Effector memory CD8-positive, alpha-beta T cell (primary cell): ENCODE results near the gene FGD4.
"Not testable (repeated sequence)": the region's sequence is repeated elsewhere in the genome, so short reads cannot be mapped to it uniquely, and the experiment has no call there.

Experiments
- ATAC-seq: fragments of 150-1000 bp; cut with Tn5 transposase; replicated peaks from 2 replicates; pipeline ENCODE4 v1.10.0; 2021; ENCODE audit warnings: mild to moderate bottlenecking, moderate library complexity
- DNase-seq, 3 experiments: peaks; one replicate each; pipeline ENCODE4 v3.0.0; 2021
- H3K27ac Mint-ChIP-seq, 2 donors: one replicate each; pipeline ENCODE4 v1.8.0; 2022; ENCODE audit warnings: mild to moderate bottlenecking in 2 of 2, mixed read lengths in 2 of 2, moderate library complexity in 2 of 2
- H3K27me3 Mint-ChIP-seq, 2 donors: one replicate each; pipeline ENCODE4 v1.8.0; 2022; ENCODE audit warnings: mixed read lengths in 2 of 2
- H3K36me3 Mint-ChIP-seq: one replicate; pipeline ENCODE4 v1.8.0; 2022; ENCODE audit warnings: mild to moderate bottlenecking, moderate library complexity, mixed read lengths; ENCODE audit not compliant: insufficient read depth
- H3K4me1 Mint-ChIP-seq, 2 donors: one replicate each; pipeline ENCODE4 v1.8.0; 2022; ENCODE audit warnings: low read depth in 2 of 2, mixed read lengths in 2 of 2
- H3K4me3 Mint-ChIP-seq, 2 donors: one replicate each; pipeline ENCODE4 v1.8.0; 2022; ENCODE audit warnings: mild to moderate bottlenecking in 2 of 2, mixed read lengths in 2 of 2, moderate library complexity in 2 of 2
- H3K9me3 Mint-ChIP-seq, 2 donors: one replicate each; pipeline ENCODE4 v1.8.0; 2022; ENCODE audit warnings: mixed read lengths in 2 of 2

The FGD4 gene

GRCh38 chr12:32497864-32498263, 98.5 kb downstream of the FGD4 start:
- DNase-seq (no peak), ATAC-seq (no peak)
- H3K27me3 Mint-ChIP-seq = peaks cover 0 to 11% of the 10 kb centered on the region in 2 donors
- no peak overlapping the region for H3K4me3 Mint-ChIP-seq
- no peaks in the 10 kb centered on the region for H3K9me3 Mint-ChIP-seq
- H3K27ac Mint-ChIP-seq = no peak overlapping the region
- H3K4me1 Mint-ChIP-seq = no peaks in the 10 kb centered on the region
- H3K36me3 Mint-ChIP-seq = no peaks in the 10 kb centered on the region

DNA sequence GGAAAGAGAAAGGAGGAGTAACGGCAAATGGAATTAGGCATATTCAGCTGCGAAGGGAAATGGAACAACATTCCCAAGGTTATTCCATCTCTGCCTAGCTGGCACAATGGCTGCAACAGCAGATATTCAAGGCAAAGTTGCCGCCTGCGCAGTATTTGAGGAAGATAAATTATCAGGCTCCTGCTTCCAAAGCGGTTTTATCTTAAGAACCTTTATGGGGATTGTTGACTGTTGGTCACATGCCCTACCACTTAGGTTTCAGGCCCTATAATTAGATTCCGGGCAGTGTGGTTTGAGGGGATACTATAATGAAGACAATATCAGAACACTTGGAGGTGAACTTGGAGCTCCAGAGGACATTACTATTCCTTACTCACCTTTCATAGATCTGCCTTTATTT, 99.7 kb downstream of the FGD4 start:
- no peak overlapping the region for H3K27ac Mint-ChIP-seq
- no peaks in the 10 kb centered on the region for H3K9me3 Mint-ChIP-seq
- no peaks in the 10 kb centered on the region for H3K4me1 Mint-ChIP-seq
- no peaks in the 10 kb centered on the region for H3K36me3 Mint-ChIP-seq
- no peak for ATAC-seq
- no peak for DNase-seq
- H3K27me3 Mint-ChIP-seq = peaks cover 0 to 11% of the 10 kb centered on the region in 2 donors
- no peak overlapping the region for H3K4me3 Mint-ChIP-seq

GRCh38 chr12:32501835-32502333, 102.5 kb downstream of the FGD4 start:
- ATAC-seq = no peak
- no peaks in the 10 kb centered on the region for H3K4me1 Mint-ChIP-seq
- no peak for DNase-seq
- H3K36me3 Mint-ChIP-seq = no peaks in the 10 kb centered on the region
- no peak overlapping the region for H3K4me3 Mint-ChIP-seq
- no peaks in the 10 kb centered on the region for H3K9me3 Mint-ChIP-seq
- no peak overlapping the region for H3K27ac Mint-ChIP-seq
- peaks cover 11 to 24% of the 10 kb centered on the region in 2 donors for H3K27me3 Mint-ChIP-seq

GRCh38 chr12:32502693-32503502, 103.5 kb downstream of the FGD4 start:
- Mint-ChIP-seq H3K27ac (no peak overlapping the region), H3K4me1 (no peaks in the 10 kb centered on the region)

GRCh38 chr12:32503730-32504129, 104.4 kb downstream of the FGD4 start:
- Mint-ChIP-seq H3K9me3 (no peaks in the 10 kb centered on the region), H3K36me3 (no peaks in the 10 kb centered on the region), H3K4me3 (no peak overlapping the region), H3K27me3 (peaks cover 10 to 35% of the 10 kb centered on the region in 2 donors), H3K4me1 (no peaks in the 10 kb centered on the region), H3K27ac (no peak overlapping the region)
- no peak for ATAC-seq
- no peak for DNase-seq

More at GRCh38 chr12:32502693-32503502, 103.5 kb downstream of the FGD4 start:
- no peaks in the 10 kb centered on the region for H3K36me3 Mint-ChIP-seq
- H3K4me3 Mint-ChIP-seq = no peak overlapping the region
- no peaks in the 10 kb centered on the region for H3K9me3 Mint-ChIP-seq
- peaks cover 10 to 34% of the 10 kb centered on the region in 2 donors for H3K27me3 Mint-ChIP-seq
- DNase-seq = no peak
- no peak for ATAC-seq

- Mint-ChIP-seq H3K27me3 (peaks cover 7 to 35% of the 10 kb centered on the region in 2 donors), H3K4me3 (no peak overlapping the region), H3K27ac (no peak overlapping the region), H3K36me3 (no peaks in the 10 kb centered on the region), H3K9me3 (no peaks in the 10 kb centered on the region), H3K4me1 (no peaks in the 10 kb centered on the region)
- DNase-seq (no peak), ATAC-seq (no peak)
These were observed 105.2 kb downstream of the FGD4 start for GRCh38 chr12:32504591-32504990.

GRCh38 chr12:32505067-32505945, 105.9 kb downstream of the FGD4 start:
- Mint-ChIP-seq H3K4me1 (no peaks in the 10 kb centered on the region), H3K9me3 (no peaks in the 10 kb centered on the region), H3K4me3 (no peak overlapping the region), H3K36me3 (no peaks in the 10 kb centered on the region), H3K27me3 (peaks cover 5 to 35% of the 10 kb centered on the region in 2 donors), H3K27ac (no peak overlapping the region)
- no peak for ATAC-seq
- DNase-seq = no peak

DNA sequence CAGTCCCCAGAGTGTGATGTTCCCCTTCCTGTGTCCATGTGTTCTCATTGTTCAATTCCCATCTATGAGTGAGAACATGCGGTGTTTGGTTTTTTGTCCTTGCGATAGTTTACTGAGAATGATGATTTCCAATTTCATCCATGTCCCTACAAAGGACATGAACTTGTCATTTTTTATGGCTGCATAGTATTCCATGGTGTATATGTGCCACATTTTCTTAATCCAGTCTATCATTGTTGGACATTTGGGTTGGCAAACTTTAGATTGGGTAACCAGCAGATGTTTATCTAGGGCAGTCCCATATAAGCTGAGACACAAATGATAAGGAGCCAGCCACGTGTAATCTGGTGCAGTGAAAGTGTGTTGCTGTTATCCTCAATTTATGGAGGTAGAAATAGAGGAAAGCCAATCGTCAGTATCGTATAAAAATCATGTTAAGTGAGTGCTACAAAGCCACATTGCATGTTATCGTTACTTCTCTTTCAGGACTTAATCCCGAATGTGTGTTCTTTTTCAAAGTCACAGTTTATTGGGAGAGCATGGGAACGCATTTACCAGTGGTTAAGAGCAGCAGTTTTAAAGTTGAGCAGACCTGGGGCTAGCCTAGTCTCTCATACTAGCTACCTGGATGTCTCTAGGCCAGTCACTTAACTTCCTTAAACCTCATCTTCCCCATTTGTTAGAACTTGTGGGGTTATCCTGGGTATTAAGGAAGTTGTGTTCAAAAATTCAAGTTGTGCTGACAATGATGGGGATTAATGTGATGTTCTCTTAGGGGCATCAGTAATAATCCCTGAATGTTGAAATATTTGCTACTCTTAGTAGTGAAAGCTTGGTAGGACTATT, 108.0 kb downstream of the FGD4 start:
- H3K4me1 Mint-ChIP-seq, H3K36me3 Mint-ChIP-seq: not testable (repeated sequence)

DNA sequence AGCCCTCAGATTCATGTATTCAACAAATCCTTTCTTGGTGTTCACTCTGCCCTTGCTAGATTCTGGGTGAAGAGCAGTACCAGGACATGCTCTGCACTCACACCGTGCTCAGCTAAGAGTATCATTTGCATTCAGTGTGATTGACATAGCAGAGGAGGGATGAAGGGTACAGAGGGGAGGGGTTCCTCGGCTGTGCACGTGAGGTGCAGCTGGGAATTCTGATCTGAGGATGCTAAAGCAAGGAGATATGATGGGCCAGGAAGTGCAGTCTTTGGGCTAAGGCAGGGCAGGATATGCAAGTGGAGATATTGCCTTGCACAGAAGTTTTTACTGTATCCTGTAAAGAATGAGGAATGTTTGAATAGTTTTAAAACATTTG, 108.6 kb downstream of the FGD4 start:
- Mint-ChIP-seq H3K4me3 (no peak overlapping the region), H3K9me3 (no peaks in the 10 kb centered on the region), H3K4me1 (no peaks in the 10 kb centered on the region), H3K36me3 (no peaks in the 10 kb centered on the region), H3K27ac (no peak overlapping the region), H3K27me3 (peaks cover 14 to 54% of the 10 kb centered on the region in 2 donors)
- no peak for DNase-seq
- no peak for ATAC-seq

More for the DNA sequence above, 108.0 kb downstream of the FGD4 start:
- DNase-seq, ATAC-seq, H3K27ac Mint-ChIP-seq, H3K9me3 Mint-ChIP-seq, H3K4me3 Mint-ChIP-seq: not testable (repeated sequence)
- peaks cover 11 to 48% of the 10 kb centered on the region in 2 donors for H3K27me3 Mint-ChIP-seq

DNA sequence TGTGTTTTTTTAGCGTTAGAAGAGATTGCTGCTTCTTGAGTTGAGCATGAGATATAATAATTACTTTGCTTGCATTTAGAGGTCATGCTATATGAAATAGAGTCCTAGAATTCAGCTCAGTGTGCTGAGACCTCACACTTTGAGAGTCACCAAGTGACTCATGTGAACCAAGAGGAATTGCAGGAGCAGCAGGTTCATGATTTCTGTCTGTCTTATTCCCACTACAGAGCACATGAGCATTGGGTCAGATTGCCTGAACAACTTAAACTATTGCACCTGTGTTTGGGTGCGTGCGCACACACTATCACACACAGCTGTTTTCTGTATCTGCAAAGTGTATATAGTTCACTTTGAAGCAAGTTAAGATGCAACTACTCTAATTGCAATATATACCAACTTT, 109.3 kb downstream of the FGD4 start:
- no peaks in the 10 kb centered on the region for H3K36me3 Mint-ChIP-seq
- ATAC-seq = no peak
- peaks cover 21 to 61% of the 10 kb centered on the region in 2 donors for H3K27me3 Mint-ChIP-seq
- no peaks in the 10 kb centered on the region for H3K4me1 Mint-ChIP-seq
- no peak overlapping the region for H3K4me3 Mint-ChIP-seq
- H3K9me3 Mint-ChIP-seq = no peaks in the 10 kb centered on the region
- no peak overlapping the region for H3K27ac Mint-ChIP-seq
- no peak for DNase-seq

DNA sequence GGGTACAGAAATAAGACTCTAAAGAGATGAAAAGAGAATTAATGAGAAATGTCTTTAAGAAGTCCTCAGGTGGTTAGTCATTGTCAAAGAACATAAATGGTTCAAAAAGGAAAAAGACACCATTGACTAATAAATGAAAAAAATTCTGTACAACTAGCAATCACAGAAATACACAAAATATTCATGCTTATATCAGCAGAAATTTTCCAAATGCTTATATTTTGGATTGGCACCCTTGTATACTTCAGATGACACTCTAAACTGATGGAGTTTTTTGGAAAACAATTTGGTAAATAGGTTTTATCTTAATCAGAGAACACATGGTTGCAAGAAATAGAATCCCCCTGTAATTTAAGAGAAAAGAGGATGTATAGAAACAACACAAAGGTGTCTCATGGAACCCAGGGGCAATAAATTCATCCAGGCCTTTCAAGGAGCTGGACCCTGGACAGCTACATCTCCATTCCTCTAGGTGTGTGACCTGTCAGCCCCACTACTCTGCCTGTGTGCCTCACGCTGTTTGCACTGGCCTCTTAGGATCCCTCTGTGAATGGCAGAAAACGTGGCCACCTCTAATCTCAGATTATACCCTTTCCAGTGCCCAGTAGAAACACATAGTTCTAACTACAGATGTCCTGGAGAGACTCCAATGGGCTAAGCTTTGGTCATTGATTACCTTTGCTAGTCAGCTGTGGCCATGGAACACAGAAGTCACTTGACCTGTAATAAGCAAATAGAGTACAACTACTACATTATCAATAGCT, 110.2 kb downstream of the FGD4 start:
- Mint-ChIP-seq H3K27ac (no peak overlapping the region), H3K27me3 (peaks cover 25 to 62% of the 10 kb centered on the region in 2 donors), H3K4me1 (no peaks in the 10 kb centered on the region), H3K4me3 (no peak overlapping the region), H3K9me3 (no peaks in the 10 kb centered on the region), H3K36me3 (no peaks in the 10 kb centered on the region)
- DNase-seq (no peak), ATAC-seq (no peak)

GRCh38 chr12:32511976-32512375, 112.6 kb downstream of the FGD4 start:
- not testable (repeated sequence) for DNase-seq, H3K4me3 Mint-ChIP-seq, H3K27ac Mint-ChIP-seq, H3K4me1 Mint-ChIP-seq, H3K36me3 Mint-ChIP-seq, ATAC-seq, H3K9me3 Mint-ChIP-seq
- H3K27me3 Mint-ChIP-seq = peaks cover 34 to 43% of the 10 kb centered on the region in 2 donors
